ENCODE data around the gene RET. TPM values are rescaled to one million over a fixed set of nuclear protein-coding genes. Genes with fewer than 3 reads are reported as not detected.

Gene RET
- total RNA-seq, 1 experiment from 2014 or later: not detected

DNA sequence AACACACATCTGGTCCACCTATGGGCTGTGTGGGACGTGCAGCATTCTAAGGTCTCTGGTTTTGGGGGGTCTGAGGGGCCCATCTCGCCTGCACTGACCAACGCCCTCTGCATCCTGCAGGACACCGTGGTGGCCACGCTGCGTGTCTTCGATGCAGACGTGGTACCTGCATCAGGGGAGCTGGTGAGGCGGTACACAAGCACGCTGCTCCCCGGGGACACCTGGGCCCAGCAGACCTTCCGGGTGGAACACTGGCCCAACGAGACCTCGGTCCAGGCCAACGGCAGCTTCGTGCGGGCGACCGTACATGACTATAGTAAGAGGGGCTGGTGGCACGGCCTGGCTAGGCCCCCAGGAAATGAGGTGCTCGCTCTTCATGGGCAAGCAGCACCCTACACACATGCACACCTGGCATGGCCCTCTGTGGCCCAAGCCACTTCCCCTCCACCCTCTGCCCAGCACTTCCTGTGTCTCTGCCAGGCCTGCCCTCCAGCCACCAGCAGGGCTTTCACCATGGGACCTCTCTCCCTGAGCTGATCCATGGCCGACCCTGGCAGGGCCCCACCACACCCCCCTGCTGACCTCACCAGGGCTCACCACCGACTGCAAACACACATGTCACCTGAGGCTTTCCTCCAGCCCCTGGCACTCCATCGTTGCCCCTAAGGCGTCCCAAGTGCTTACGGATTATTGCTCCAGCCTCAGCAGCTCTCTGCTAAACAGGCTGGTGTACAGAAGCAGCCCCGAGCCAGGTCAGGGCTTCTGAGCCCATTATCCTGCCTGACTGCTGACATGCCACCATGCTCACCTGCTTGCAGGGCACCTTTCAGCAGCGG is 29.6 kb downstream of the RET start:
- DNase-seq (ENCODE audit: low spot score): no peak

DNA sequence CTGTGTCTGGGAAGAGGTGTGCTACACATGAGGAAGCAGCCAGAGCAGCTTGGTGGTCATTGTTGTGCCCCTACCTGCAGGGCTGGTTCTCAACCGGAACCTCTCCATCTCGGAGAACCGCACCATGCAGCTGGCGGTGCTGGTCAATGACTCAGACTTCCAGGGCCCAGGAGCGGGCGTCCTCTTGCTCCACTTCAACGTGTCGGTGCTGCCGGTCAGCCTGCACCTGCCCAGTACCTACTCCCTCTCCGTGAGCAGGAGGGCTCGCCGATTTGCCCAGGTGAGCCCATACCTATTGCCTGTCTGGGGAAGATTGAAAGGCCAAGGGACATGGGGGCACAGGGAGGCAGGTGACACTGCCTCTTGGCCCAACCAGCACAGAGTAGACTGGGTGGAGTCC is 32.1 kb downstream of the RET start:
- DNase-seq (ENCODE audit: low spot score): no peak

DNA sequence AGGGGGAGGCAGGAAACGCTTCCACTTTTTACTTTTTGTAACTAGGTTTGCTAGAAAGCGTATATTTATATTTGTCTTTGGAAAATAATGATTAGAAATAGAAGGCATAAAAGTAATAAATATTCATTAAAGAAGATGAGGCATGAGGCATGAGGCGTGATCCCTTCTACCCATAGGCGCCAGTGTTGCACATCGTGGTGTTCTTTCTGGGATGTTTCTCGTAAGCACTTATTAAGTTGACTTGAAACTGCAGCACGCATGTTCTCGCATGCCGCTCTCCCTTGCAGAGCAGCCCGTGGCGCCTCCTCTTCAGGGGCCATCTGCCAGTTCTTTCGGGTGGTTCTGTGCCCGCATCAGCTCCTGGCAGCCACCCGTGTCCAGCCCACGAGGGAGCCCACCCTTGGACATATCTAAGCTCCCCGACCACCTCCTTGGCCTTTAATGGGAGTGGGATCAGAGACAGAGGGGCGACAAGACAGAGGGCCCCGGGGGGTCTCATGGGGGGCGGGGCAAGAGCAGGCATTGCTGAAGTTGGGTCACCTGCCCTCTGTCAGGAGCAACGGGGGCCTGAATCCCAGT is 32.9 kb downstream of the RET start:
- no peak for DNase-seq (ENCODE audit: low spot score)

DNA sequence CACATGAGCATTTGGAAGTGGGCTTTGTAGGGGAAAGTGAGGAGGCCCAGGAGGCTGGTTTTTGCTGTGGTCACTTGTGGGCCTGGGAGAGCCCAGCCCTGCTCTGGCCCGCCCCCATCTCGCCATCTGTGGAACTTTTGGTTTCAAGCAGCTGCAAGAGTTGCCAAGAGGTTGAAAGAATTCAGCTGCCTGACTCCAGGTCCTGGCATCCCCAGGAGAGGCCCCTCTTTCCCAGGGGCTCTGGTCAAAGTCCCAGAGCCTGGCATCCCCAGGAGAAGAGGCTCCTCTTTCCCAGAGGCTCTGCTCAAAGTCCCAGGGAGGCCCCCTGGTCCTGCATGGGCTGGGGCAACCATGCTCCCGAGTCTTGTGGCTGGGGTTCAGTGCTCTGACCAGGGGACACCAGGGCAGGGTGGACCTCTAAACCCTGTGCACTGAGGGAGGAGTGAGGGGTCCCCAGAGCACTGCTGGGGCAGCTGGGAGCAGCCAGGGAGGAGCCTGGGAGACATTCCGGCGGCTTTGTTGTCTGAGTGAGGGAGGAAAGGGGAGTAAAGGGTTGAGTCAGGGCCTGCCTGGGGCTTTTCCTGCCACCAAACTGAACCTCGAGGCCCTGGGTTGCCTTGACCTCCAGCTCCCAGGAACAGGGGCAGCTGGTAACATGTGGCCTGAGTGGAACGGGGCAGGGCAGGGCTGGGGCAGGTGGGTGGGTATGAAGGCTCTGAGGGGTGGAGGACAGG is 33.6 kb downstream of the RET start:
- no peak for DNase-seq (ENCODE audit: low spot score)

DNA sequence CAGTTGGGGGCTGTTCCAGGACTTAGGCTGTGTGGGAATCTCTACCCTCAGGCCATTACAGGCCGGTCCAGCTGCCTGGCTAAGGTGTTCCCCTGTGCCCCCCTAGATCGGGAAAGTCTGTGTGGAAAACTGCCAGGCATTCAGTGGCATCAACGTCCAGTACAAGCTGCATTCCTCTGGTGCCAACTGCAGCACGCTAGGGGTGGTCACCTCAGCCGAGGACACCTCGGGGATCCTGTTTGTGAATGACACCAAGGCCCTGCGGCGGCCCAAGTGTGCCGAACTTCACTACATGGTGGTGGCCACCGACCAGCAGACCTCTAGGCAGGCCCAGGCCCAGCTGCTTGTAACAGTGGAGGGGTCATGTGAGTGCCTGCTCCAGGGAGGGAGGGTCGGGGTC is 34.2 kb downstream of the RET start:
- DNase-seq (ENCODE audit: low spot score): no peak

DNA sequence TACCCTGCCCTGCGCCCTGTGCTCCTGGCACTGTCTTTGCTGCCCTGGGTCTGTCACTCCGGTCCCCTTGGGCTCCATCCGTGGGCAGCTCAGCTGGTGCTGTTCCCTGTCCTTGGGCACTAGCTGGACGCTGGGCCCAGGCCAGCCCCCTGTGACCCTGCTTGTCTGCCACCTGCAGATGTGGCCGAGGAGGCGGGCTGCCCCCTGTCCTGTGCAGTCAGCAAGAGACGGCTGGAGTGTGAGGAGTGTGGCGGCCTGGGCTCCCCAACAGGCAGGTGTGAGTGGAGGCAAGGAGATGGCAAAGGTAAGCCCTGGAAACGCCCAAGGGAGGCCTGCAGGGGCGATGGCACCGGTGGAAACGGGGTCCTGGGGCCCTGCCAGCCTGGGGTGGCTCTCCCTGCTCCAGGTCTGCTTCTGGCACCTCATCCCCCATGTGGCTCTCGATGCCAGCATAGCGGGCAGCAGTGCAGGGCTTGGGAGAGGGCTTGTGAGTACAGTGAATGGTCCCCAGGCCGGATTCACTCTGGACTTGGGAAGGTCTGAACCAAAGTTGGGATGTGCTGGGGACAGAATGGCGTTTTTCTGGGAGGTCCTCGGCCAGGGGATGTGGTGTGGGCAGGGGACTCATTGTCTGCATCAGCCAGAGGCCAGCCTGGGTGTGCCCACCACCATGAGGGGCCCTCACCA is 35.2 kb downstream of the RET start:
- DNase-seq (ENCODE audit: low spot score): no peak

DNA sequence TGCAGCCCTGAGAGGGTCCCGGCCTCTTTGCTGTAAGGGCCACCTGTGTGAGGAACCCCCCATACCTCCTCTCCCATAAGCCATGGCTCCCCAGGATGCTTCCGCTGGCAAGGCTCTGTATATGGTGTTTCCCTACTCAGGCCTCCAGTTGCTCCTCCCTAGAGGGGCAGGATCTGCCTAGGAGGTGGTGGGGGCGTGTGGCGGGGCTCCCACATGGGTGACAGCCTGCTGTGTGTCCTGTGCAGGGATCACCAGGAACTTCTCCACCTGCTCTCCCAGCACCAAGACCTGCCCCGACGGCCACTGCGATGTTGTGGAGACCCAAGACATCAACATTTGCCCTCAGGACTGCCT is 35.7 kb downstream of the RET start:
- DNase-seq (ENCODE audit: low spot score): no peak

DNA sequence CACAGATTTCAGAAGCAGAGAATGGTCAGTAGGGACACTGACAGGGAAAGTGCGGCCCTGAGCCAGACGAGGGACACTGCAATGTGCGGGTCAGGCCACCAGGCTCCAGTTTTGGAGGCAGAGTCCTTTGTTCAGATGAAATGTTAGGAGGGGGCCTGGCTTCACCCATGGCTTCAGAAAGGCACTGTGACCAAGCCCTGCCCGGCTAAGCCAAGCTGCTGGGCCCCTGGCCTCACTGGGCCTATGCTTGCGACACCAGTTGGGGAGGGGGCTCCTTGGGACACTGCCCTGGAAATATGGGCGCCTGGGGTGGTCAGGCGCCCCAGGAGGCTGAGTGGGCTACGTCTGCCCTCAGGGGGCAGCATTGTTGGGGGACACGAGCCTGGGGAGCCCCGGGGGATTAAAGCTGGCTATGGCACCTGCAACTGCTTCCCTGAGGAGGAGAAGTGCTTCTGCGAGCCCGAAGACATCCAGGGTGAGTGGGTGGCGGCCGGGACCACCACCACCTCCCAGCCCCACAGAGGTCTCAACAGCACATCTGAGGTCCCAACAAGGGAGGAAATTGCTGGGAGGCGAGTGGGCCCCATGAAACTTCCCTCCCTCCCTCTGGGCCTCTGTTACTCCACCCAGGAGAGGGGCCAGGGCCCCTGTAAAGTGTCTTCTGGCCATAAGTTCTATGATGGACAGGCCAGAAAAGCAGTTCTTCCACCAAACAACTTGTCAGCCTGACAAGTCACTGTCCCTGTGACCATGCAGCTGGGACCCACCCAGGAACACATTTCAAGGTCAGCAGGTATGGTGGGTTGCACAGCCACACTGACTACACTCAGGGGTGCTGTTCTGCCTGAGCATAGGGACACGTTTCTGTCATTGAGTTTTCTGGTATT is 36.6 kb downstream of the RET start:
- DNase-seq (ENCODE audit: low spot score): no peak

DNA sequence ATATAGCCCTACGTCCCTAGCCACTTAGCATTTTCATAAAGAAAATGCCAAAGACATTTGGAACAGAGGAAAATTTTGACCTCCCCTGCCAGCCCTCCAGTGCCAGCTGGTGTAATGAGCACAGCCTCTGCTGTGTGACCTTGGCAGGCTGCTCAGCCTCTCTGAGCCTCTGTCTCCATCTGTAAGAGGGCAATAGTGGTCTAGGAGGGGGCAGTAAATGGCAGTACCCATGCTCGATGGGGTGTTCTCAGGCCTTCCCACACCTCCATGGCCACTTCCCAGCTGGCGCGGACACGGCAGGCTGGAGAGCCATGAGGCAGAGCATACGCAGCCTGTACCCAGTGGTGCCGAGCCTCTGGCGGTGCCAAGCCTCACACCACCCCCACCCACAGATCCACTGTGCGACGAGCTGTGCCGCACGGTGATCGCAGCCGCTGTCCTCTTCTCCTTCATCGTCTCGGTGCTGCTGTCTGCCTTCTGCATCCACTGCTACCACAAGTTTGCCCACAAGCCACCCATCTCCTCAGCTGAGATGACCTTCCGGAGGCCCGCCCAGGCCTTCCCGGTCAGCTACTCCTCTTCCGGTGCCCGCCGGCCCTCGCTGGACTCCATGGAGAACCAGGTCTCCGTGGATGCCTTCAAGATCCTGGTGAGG is 37.3 kb downstream of the RET start:
- no peak for DNase-seq (ENCODE audit: low spot score)

DNA sequence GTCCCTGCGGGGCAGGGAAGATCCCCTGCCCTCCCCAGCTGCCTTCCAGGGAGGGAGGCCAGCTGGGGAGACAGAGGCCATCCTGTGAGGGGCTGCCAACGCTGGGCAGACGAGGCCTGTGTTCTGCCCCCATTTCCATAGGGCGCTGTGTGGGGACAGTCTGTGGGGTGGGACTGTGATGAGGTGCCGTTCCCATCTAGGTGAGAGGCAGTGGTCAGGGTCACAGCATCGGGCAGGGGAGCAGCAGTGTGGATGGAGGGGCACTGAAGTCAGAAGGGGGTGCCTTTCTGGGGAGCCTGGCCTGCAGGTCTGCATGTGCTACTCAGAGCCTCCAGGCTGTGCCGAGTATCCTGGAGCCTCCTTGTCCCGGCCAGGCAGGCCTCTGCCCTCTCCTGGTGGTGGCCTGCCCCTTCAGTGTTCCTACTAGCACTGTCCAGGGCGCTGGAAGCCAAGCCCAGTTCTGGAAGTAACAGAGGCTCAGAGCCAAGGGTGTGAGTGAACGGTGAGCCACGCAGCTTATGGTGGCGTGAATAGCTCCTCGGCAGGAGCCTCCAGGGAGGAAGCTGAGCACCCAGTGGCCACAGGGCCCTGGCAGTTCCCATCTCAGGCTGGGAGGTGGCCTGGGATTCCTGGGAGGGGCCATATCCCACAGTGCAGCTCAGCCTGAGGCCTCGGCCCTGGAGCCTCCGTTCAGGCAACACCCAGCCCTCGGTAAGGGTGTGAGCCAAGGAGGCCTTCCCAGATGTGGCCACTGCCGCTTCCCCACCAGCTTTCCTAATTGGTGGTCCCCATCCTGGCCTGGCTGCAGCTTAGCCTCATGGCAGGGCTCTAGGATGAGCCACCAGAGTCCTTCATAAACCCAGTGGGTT is 38.1 kb downstream of the RET start:
- DNase-seq (ENCODE audit: low spot score): no peak

DNA sequence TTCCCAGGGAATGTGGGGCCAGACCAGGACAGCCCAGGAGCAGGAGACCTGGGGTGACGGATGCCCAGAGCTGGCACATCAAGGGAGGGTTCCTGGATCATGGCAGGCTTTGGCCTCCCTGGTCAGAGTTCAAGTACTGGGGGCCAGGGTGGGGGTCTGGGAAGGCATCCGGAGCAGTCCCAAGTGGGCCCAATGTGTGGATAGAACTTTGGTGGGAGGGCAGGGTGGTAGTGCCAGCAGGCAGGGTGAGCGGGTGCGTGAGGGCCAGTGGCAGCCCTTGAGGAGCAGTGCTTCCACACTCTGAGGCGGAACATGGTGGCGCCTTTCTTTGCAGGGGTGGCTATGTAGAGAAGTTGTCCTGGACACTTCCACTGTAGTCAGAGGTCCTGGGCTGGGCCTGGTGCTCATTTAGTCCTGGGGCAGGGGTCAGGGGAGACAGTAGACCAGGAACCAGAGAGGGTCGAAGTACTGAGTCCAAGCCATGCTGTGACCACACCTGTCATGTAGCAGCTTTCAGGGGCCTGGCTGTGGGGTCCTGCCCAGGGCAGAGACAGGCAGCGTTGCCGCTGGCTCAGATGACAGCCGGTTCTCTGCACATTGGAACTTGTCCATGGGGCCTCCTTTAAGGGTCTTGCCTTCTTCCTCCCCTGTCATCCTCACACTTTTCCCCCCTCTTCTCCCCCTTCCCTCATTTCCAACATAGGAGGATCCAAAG is 39.2 kb downstream of the RET start:
- no peak for DNase-seq (ENCODE audit: low spot score)

DNA sequence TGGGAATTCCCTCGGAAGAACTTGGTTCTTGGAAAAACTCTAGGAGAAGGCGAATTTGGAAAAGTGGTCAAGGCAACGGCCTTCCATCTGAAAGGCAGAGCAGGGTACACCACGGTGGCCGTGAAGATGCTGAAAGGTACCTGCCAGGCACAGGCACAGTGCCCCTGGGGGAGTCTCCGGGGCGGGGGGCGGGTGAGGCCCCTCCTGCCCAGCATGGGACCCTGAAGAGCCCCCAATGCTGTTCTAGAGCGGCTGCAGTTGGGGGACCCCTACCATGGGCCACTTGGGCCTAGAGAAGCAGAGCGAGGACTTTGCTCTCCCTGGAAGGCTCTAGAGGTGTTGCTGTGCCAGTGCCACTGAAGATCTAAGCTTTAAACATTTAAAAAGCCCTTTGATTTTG is 39.7 kb downstream of the RET start:
- no peak for DNase-seq (ENCODE audit: low spot score)

DNA sequence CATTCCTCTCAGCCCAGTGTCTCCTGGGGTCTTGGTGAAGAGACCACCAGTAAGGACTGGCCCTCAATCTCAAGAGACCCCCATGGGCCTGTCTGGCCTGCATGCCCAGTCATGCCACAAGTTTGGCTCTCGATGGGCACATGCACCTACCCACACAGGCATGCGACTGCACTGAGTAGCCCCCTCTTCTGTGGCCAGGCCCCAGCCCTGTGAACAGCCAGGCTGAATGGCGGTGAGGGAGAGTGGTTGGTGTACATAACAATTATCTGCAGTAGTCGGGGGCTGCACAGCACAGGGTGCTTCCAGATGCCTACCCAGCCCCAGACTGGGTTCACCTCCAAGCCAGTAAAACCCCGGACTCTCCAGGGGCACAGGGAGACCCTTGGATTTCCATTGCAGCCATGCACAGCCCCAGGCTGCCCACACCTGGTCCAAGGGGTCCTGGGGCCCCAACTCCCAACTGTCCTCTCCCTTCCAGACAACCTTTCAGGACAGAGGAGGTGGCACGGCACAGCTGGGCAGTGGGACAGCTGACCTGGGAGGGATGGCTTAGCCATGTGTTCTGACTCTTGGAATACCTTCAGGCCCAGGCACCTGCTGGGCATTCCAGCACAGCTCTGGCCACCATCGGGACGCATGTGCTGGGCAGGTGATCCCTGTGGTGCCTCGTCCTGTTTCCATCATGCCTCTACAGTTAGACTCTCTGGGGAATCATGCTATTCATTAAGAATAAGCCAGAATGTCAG is 40.3 kb downstream of the RET start:
- DNase-seq (ENCODE audit: low spot score): no peak

DNA sequence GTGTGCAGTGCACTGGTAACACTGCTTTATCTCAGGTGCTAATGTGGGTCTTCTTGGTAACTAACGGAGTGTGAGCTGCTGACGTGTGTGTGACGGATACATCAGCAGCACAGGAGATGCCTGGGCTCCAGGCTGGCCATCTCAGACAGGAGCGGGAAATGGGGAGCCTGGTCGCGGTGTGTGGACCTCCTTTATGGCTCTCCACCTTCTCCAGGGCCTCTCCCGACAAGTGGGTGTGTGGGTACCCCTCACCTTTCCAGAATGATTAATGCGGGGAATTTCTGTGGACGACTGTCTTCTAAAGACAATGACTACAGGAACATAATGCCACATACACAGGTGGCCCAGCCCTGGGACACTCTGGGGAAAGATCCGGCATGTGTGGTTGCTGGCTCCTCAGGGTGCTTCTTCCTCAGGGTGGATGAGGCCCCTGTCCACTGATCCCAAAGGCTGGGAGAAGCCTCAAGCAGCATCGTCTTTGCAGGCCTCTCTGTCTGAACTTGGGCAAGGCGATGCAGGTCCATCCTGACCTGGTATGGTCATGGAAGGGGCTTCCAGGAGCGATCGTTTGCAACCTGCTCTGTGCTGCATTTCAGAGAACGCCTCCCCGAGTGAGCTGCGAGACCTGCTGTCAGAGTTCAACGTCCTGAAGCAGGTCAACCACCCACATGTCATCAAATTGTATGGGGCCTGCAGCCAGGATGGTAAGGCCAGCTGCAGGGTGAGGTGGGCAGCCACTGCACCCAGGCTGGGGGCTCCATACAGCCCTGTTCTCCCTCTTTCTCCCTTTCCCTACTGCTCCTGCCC is 41.1 kb downstream of the RET start:
- DNase-seq (ENCODE audit: low spot score): no peak

DNA sequence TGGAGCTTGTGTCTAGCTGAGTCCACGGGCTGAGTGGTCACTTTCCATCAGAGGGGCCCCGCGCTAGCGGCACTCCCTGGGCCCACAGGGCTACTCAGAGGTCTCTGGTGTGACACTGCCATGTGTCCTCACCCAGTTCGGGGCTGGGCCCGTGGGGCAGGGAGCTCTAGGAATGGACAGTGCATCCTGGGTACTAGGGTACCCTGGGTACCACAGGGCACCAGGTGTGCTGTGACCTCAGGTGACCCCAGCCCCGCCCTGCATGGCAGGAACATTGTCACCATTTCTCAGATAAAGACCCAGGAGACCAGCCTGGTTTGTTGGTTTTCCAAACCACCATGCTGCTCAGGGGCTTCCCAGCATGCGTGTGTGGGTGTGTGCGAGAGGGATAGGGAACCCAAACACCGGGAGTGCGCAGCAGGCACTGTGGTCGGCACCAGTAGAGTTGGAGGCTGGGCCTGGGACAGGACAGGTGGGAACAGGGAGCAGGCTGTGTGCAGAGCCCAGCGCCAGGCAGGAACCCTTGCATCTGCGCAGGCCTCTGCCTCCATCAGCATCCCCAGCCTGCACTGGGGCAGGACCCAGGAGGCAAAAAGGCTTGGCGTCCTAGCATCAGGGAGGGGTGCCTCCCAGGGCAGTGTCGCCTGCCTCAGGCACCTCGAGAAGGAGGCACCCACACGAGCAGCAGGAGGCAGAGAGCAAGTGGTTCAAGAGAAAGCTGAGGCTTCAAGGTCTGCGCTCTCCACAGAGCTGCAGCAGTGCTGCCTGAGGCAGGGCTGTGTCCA is 42.0 kb downstream of the RET start:
- DNase-seq (ENCODE audit: low spot score): no peak

DNA sequence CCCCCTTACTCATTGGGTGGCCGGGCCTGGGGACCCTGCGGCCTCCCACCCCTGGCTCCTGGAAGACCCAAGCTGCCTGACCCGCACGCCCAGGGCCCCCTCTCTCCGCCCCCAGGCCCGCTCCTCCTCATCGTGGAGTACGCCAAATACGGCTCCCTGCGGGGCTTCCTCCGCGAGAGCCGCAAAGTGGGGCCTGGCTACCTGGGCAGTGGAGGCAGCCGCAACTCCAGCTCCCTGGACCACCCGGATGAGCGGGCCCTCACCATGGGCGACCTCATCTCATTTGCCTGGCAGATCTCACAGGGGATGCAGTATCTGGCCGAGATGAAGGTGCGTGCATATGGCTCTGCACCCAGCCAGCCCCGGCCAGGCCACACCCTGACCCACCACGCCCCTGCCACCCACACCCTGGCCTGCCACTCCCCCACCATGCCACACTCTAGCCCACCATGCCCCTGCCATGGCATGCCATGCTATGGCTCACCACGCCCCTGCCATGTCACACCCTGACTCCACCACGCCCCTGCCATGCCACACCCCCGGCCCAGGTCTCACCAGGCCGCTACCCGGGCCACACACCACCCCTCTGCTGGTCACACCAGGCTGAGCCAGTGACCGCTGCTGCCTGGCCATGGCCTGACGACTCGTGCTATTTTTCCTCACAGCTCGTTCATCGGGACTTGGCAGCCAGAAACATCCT is 42.7 kb downstream of the RET start:
- DNase-seq (ENCODE audit: low spot score): no peak
